Fibroblast of skin of scalp (primary cell): ENCODE measurements around the gene HBD.
"Not testable (repeated sequence)": the region's sequence is repeated elsewhere in the genome, so short reads cannot be mapped to it uniquely, and the experiment has no call there.

ENCODE experiments used
- DNase-seq: peaks from one replicate; pipeline ENCODE4 v3.0.0-alpha.2; 2013

HBD gene

DNA sequence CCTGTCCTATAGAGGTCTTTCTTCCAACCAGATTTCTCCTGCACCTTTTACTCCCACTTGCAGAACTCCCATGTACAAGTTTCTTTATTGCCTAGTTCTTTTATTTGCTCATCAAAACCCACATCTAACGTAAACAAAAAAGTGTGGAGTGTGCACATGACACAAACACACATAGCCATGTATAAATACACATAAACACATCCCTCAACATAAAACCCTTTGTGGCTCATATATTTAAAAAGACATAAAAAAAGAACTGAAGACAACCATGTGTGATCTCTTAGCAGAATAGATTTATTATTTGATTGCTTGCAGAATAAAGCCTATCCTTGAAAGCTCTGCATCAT, 18.6 kb upstream of the HBD start:
- no peak for DNase-seq

DNA sequence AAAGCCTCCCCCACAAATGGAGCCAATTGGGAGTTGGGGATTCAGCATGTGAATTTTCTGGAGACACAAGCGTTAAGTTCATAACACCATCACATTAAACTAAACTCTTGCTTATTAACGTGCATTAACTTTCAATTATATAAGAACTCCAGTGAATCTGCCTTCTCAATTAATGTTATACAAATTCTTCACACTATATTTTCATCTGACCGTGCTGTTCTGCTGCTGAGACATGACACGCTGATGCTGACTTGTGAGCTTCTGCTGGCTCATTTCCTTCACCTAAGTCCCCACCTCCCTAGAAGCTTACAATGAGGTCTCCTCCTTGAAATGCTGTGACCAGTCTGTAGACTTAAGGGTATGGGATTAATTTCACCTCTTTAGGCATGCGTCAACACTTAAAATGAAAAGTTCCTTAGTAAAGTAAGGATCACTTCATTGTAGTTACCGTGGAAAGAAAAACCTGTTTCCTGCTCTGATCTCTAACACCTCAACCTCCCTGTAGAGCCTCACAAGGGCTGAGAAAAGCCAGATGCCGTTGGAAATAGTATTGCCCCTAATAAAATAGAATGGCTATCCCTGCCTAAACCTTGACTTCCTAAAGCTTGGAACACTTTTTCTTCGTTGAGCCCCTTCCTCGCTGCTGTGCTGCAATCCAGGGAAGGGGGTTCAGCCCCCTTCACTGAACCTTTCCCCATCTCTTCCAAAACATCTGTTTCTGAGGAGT, 18.1 kb upstream of the HBD start:
- no peak for DNase-seq

DNA sequence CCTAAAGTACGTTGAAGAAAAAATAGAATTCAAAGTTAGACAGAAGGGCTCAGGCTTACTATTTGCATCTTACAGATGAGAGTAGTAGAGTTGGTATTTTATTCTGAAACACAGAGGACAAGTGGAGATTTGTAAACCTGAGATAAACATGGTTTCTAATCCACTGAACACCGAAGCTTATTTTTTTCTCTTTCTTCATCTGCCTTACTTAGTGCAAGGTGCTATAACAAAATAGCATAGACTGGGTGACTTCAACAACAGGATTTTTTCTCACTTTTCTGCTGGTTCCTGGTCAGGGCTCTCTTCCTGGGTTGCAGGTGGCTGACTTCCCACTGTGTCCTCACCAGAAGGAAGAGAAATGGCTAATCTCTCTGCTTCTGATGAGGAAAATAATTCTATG, 17.5 kb upstream of the HBD start:
- DNase-seq, result no peak

DNA sequence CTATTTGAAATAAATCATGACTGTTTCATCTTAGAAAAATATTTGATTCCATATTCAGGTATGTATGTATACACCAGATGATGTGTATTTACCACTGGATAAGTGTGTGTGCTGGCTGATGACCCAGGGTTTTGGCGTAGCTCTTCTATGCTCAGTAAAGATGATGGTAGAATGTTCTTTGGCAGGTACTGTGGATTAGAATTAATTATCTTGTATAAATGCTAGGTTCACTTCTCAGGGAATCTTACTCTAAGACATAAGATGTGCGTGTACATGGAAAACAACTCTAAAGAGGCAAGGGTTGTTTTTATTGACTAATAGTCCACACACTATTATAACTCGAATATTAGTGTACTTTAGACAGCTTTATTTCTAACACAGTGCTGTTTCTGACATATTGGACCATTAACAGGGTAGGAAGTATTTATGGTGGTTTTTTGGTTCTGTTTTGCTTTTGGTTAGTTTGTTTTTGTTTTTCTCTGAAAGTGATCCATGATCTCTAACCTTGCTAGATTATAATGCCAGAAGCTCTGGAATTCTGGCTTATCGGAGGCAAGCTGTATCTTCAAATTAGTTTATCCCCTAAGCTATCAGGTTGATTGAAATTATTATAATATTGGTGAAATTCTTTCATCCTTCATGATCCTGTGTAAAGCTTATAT, 16.4 kb upstream of the HBD start:
- DNase-seq, result no peak

DNA sequence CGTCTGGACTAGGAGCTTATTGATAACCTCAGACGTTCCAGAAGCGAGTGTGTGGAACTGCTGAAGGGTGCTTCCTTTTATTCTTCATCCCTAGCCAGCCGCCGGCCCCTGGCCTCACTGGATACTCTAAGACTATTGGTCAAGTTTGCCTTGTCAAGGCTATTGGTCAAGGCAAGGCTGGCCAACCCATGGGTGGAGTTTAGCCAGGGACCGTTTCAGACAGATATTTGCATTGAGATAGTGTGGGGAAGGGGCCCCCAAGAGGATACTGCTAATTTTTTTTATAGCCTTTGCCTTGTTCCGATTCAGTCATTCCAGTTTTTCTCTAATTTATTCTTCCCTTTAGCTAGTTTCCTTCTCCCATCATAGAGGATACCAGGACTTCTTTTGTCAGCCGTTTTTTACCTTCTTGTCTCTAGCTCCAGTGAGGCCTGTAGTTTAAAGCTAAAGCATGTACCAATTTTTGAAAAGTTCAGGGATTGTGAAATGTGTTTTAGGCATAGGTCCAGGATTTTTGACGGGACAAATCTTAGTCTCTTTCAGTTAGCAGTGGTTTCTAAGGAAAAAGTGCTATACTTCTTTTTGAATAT, 15.6 kb upstream of the HBD start, which contains the start of gene HBG1:
Gene HBG1 (minus strand): TSS at position 51 of the 590 bp plus-strand sequence. CDS start 53 bp downstream, outside the sequence.
- DNase-seq, result not testable (repeated sequence)

DNA sequence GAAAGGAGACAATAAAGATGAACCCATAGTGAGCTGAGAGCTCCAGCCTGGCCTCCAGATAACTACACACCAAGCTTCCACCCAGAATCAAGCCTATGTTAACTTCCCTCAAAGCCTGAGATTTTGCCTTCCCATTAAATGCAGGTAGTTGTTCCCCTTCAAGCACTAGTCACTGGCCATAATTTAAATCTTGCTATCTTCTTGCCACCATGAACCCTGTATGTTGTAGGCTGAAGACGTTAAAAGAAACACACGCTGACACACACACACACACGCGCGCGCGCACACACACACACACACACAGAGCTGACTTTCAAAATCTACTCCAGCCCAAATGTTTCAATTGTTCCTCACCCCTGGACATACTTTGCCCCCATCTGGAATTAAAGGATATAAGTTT, 14.2 kb upstream of the HBD start:
- not testable (repeated sequence) for DNase-seq

DNA sequence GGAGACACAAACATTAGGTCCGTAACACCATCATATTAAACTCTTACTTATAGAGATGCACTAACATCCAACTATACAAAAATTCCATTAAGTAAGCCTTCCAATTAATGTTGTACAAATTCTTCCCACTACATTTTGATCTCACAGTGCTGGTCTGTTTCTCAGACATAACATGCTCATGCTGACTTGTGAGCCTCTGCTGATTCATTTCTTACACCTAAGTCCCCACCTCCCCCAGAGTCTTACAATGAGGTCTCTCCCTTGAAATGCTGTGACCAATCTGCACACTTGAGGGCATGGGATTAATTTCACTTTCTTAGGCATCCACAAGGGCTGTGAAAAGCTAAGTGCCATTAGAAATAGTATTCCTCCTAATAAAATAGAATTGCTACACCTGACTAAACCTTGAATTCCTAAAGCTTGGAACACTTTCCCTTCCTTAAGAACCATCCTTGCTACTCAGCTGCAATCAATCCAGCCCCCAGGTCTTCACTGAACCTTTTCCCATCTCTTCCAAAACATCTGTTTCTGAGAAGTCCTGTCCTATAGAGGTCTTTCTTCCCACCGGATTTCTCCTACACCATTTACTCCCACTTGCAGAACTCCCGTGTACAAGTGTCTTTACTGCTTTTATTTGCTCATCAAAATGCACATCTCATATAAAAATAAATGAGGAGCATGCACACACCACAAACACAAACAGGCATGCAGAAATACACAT, 13.3 kb upstream of the HBD start:
- DNase-seq, result no peak

DNA sequence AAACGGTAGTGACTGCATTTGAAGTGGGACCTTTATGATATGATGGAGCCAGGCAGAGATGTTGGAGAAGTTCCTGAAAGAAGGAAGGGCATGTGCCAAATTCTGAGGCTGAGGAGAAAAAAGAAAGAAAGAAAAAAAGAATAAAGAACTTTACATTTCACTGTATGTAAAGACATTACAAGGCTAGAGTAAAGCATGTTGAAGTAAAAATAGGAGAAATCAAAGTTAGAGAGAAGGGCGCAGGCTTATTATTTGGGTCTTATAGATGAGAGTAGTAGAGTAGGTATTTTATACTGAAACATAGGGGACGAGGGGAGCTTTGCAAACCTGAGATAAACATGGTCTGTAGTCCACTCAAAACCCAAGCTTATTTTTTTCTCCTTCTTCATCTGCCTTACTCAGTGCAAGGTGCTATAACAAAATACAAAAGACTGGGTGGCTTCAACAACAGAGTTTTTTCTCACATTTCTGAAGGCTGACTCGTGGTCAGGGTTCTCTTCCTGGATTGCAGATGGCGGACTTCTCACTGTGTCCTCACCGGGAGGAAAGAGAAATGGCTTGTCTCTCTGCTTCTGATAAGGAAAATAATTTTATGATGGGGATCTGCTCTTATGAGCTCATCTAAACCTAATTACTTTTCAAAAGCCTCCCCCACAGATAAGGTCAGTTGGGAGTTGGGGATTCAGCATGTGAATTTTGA, 12.6 kb upstream of the HBD start:
- no peak for DNase-seq

DNA sequence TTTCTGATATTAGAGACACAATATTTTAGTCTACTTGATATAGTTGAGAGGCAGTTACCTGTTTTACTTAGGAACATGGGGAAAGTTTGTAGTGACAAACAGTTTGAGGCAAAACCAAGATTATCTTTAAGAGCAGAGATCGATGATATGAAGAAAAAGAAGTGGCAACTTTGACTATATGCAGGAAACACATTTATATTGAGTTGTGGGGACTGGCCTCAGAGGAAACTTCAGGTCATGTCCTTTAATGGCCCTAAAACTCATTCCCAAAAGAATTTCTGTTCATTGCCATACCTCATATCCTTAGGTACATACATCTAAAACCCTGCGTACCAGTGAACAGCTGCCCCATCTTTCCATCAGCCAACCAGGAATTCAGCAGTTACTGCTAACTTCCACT, 10.9 kb upstream of the HBD start:
- no peak for DNase-seq

DNA sequence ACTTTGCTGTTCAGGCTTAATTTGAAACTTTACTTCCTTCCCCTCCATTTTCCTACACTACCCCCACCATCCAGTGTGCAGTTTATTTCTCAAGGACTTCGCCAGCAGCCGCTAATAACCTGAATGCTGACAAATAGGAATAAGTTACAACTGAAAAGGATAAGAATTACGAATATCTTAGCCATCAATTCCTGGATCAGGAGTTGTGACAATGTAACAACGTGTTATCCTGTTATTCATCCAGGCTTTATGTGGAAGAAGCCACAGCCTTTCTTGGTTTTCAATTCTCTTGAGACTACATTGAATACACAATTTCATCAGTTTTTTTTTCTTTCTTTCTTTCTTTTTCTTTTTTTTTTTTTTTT, 9.5 kb upstream of the HBD start:
- no peak for DNase-seq

DNA sequence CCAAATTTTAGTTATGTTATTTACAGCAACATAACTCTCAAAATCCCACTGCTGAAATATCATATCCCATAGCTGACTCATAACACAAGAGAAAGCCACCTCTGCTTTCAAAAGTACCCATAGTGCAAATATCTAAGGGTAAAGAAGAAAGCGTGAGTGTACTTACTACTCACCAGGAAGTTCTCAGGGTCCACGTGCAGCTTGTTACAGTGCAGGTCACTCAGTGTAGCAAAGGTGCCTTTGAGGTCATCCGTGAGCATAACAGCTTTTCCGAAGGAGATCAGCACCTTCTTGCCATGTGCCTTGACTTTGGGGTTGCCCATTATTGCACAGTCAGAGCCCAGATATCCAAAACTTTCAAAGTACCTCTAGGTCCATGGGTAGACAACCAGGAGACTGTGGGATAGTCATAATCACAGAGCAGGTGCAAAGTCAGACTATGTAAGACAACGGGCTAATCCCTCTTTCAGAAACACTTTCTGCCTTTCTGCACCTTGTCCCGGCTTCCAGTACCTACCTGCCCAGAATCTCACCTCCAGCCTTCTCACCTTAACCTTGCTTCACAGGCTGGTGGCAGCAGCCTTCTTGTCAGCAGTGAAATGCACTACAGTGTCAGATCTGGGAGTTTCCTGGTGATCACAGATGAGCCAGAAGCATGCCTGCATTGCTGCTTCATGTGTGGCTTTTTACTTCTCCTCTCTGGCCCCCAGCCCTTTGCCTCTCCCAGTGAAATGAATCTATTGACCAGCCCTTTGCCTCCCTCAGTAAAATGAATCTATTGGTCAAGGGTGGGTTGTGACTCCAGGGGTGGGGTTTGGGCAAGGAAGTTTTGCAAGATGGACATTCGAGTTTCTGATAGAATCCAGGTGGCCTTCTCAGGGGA, 8.9 kb upstream of the HBD start:
- DNase-seq, result no peak

DNA sequence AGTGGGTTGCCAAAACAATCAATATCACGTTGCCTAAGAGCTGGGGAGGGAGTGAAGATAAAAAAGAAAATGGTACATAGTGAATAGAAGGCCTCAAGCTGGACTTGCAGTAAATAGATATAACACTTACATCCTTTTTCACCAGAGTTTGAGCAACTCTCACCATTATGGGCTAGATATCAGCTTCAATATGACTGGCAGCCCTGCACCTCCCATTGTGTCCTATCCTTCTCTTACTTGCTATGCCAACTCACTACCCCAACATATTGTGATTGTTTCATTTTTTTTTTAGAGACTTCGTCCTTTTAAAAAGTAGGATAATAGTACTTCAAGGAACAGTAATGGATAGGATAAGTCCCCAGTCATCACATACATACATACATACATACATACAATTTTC, 7.9 kb upstream of the HBD start:
- DNase-seq, result no peak

DNA sequence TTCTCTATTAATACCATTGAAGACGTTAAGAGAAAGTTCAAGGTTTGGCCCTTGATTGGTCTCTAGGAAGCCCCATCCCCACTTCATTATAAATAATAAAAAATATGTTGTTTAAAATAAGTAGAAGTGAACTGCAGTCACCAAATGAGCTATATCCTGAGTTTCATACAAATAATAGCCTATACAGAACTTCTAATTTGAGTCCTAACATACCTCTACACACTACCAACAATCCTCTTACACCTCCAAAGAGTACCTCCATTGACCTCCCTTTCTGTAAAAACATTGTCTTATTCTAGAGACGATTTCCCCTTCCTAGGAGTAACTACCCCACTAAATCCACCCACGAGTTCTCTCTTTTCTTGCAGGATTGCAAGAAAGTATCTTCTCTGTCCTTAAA, 7.2 kb upstream of the HBD start:
- DNase-seq, result no peak

DNA sequence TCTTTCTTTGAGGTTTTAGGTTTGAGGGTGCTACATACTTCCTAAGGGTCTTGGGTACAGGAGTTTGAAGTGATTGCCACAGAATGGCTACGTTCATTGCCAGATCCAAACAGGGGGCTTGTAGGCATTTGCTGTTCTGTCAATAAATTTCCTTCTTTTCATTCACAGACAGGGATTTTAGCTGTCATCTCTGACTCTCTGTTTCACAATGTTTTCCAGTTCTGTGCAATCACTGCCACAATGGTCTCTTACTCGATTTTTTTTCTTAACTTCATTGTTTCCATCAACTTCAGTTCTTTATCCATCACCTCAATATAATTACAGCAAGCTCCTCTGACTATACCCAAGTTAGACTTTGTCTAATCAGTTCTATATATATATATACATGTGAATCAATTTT, 6.2 kb upstream of the HBD start:
- no peak for DNase-seq

DNA sequence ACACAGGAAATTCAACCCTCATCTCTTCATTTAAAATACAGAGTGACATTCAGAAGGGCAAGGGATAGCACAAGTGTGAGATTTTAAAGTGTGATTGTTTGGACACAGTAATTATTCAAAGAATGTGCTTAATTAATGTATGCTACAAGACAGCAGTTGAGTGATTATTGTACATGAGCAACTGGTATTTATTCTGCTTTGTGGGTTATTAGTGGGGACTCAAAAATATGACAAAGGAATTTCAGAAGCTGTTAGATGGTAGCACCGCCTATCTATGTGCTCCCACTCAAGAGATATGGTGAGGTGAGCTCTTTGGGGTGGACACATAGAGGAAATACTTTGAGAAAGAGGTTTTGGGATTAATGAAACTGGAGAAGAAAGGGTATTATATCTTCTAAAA, 5.8 kb upstream of the HBD start:
- no peak for DNase-seq

DNA sequence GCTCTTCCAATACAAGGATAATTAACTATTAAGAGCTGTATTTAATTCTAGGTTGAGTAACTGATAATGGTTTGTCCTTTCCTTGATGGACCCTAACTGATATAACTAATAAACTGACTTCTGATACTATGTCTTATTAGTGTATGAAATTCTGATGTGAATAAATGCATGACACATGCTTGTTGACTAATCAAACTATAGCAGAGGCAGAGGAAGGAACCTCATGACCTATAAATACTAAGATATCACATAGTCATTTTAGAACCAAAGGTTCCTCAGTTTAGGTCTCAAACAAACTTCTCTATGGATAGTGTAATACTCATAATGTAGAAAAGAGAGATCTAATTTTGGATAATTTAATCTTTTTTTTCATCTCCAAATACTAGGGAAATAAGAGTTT, 4.8 kb upstream of the HBD start:
- DNase-seq, result no peak

DNA sequence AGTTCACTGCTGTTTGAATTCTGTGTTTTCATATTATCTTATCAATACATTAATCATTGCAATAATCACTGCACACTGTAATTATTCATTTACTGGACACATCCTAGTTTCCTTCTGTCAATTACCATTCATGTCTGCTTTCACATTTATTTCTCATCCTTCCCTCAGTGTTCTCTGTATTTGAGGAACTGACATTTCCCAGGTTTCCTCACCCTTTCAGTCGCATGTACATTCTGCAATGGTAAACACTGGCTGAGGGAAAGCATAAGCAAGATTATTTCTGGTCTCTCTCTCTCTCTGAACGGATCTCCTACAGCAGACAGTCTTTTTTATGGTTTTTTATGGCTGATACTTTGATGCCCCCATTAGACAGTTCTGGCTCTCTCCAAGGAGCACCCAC, 4.2 kb upstream of the HBD start:
- no peak for DNase-seq

DNA sequence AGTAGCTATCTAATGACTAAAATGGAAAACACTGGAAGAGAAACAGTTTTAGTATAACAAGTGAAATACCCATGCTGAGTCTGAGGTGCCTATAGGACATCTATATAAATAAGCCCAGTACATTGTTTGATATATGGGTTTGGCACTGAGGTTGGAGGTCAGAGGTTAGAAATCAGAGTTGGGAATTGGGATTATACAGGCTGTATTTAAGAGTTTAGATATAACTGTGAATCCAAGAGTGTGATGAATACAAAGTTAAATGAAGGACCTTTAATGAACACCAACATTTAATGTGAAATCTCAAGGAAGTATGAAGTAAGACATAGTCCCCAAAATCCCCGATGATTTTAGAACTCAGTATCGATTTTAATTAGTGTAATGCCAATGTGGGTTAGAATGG, 3.1 kb upstream of the HBD start:
- no peak for DNase-seq

DNA sequence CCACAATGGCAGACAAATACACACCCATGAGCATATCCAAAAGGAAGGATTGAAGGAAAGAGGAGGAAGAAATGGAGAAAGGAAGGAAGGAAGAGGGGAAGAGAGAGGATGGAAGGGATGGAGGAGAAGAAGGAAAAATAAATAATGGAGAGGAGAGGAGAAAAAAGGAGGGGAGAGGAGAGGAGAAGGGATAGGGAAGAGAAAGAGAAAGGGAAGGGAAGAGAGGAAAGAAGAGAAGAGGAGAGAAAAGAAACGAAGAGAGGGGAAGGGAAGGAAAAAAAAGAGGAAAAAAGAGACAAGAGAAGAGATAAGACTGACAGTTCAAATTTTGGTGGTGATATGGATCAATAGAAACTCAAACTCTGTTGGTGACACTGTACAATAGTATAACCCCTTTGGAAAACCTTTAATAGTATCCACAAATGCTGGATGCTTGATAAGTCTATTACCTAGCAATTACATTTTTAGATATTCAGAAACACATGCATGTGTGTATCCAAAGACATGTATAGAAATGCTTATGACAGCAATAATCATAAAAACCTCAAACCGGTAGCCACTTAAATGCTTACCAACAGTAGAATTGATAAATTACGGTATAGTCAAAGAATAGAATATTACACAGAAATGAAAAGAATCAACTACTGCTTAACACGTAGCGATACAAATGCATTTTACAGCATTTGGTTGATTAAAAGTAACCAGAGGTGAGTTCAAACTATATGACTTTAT, 1.2 kb upstream of the HBD start:
- DNase-seq, result no peak

DNA sequence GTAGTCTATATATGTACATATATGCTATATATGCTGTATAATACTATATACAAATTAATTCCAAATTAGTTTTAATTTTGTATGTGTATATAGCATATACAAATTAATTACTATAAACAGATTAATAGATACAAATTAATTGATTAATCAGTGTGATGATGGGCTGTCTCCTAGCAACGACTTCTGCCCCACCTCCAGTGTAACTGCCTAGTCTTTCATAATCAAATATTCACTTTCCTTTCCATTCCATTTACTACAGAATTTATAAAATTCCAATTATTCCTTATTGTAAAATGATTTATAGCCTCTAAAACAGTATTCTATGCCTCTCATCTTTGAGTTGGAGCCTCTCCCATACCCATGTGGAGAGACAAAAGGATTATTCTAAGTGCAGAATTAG, 976 bp downstream of the HBD start:
- DNase-seq, result no peak

DNA sequence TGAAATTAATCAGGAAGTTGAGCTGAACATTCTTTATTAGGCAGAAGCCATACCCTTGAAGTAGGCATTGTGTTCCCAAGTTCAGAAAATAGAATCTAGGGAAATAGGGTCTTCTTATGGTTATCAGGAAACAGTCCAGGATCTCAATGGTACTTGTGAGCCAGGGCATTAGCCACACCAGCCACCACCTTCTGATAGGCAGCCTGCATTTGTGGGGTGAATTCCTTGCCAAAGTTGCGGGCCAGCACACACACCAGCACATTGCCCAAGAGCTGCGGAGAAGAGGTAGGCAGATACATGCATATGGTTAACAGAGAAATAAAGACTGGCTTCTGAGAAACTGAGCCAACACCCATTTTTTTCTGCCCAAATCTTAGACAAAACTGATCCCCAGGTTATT, 1.5 kb downstream of the HBD start:
- DNase-seq, result no peak
